ENCODE measurements around the gene SPP1. TPM values are rescaled to one million over a fixed set of nuclear protein-coding genes. Genes with fewer than 3 reads are reported as not detected.
"Not testable (repeated sequence)": the region's sequence is repeated elsewhere in the genome, so short reads cannot be mapped to it uniquely, and the experiment has no call there.

Gene SPP1
- total RNA-seq, 4 donors from 2014 or later = 1.4 to 13.6 (median 6.0) TPM; not detected in 1

DNA sequence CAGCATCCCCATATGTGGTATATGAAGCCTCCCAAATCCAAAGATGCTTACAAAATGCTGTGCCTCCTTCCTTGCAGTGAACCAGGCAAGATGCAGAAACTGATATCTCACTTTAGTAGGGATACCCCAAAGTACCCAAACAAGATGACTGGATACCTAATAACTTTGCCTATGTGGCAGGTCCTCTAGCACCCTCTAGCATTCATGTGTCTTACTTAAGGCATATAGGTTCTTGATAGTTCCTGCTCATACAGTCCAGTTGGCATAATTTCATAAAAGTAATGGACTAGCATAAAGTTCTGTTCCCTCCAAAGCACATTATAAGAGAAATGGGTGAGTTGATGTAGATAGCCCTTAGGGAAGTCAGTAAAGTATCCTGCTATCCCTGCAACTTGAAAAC, 36.8 kb upstream of the SPP1 start:
- intact Hi-C loops (cut with DNase I; ENCODE audit: low total_unique reads) = no loop called here
- Histone ChIP-seq H3K9me3 (no peaks in the 10 kb centered on the region), H3K27ac (no peak overlapping the region), H3K4me1 (no peaks in the 10 kb centered on the region), H3K4me3 (no peak overlapping the region), H3K36me3 (no peaks in the 10 kb centered on the region), H3K27me3 (no peaks in the 10 kb centered on the region)
- no peak for TF ChIP-seq POLR2A (IDR thresholded peaks at IDR 0.05)
- TF ChIP-seq, protein P1, sequence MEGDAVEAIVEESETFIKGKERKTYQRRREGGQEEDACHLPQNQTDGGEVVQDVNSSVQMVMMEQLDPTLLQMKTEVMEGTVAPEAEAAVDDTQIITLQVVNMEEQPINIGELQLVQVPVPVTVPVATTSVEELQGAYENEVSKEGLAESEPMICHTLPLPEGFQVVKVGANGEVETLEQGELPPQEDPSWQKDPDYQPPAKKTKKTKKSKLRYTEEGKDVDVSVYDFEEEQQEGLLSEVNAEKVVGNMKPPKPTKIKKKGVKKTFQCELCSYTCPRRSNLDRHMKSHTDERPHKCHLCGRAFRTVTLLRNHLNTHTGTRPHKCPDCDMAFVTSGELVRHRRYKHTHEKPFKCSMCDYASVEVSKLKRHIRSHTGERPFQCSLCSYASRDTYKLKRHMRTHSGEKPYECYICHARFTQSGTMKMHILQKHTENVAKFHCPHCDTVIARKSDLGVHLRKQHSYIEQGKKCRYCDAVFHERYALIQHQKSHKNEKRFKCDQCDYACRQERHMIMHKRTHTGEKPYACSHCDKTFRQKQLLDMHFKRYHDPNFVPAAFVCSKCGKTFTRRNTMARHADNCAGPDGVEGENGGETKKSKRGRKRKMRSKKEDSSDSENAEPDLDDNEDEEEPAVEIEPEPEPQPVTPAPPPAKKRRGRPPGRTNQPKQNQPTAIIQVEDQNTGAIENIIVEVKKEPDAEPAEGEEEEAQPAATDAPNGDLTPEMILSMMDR (IDR thresholded peaks at IDR 0.05 in 4 of 5, conservative IDR thresholded peaks at IDR 0.05 in 1 of 5) = no peak
- ATAC-seq = no peak
- in situ Hi-C loops (cut with MboI; ENCODE audit: low sequenced_read_pairs in 4 of 4) = no loop called here
- no peak for DNase-seq

DNA sequence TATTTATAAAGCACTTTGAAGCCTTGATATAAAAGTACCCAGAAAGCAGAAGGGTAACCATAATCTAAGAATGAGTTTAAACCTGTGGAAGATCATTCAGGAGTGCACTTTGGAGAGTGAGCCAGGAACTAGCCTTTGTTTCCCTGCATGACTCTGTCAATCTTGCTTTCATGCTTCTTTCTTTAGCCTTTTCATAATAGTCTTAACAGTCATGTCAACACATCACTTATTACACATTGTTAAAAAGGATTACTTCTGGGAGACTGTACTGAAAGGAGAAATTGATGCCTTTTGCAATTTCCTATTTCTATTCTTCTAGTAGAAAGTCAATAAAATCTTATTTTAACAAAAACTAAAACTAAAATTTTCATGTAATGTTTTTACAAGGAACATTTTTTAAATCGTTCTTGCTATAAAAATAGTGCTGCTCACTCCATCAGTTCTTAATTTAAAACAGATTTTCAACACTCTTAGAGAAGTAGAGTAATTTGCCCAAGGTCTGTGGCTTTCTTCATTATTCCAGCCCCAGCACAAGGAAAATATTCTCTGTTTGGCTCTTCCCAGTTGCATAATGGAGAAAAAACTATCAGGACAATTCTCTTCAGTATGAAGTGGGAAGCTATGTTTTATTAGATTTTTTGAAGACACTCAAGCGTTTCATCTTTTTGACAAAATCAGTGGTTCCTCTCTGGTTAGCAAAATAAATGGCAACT, 35.4 kb upstream of the SPP1 start:
- Histone ChIP-seq H3K4me1 (no peaks in the 10 kb centered on the region), H3K9me3 (no peaks in the 10 kb centered on the region), H3K27me3 (no peaks in the 10 kb centered on the region), H3K4me3 (no peak overlapping the region), H3K27ac (no peak overlapping the region), H3K36me3 (no peaks in the 10 kb centered on the region)
- no peak for TF ChIP-seq POLR2A (IDR thresholded peaks at IDR 0.05)
- TF ChIP-seq, protein P1 (IDR thresholded peaks at IDR 0.05 in 4 of 5, conservative IDR thresholded peaks at IDR 0.05 in 1 of 5) = no peak
- in situ Hi-C loops (cut with MboI; ENCODE audit: low sequenced_read_pairs in 4 of 4) = no loop called here
- ATAC-seq = no peak
- DNase-seq = no peak
- intact Hi-C loops (cut with DNase I; ENCODE audit: low total_unique reads) = no loop called here

DNA sequence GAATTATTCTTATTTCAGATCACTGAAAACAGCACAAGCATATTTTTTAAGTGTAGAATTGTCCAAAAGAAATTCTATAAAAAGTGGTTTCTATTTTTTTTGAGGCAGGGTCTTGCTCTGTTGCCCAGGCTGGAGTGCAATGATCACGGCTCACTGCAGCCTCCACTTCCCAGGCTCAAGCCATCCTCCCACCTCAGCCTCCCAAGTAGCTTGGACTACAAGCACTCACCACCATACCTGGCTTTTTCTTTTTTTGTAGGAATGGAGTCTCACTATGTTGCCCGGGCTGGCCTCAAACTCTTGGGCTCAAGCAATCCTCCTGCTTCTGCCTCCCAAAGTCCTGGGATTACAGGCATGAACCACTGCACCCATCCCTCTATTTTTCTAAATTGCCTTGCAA, 34.7 kb upstream of the SPP1 start:
- intact Hi-C loops (cut with DNase I; ENCODE audit: low total_unique reads); in situ Hi-C loops (cut with MboI; ENCODE audit: low sequenced_read_pairs in 4 of 4); H3K36me3 ChIP-seq; H3K9me3 ChIP-seq; H3K4me3 ChIP-seq; H3K4me1 ChIP-seq; H3K27ac ChIP-seq; ATAC-seq; DNase-seq; H3K27me3 ChIP-seq: not testable (repeated sequence)

DNA sequence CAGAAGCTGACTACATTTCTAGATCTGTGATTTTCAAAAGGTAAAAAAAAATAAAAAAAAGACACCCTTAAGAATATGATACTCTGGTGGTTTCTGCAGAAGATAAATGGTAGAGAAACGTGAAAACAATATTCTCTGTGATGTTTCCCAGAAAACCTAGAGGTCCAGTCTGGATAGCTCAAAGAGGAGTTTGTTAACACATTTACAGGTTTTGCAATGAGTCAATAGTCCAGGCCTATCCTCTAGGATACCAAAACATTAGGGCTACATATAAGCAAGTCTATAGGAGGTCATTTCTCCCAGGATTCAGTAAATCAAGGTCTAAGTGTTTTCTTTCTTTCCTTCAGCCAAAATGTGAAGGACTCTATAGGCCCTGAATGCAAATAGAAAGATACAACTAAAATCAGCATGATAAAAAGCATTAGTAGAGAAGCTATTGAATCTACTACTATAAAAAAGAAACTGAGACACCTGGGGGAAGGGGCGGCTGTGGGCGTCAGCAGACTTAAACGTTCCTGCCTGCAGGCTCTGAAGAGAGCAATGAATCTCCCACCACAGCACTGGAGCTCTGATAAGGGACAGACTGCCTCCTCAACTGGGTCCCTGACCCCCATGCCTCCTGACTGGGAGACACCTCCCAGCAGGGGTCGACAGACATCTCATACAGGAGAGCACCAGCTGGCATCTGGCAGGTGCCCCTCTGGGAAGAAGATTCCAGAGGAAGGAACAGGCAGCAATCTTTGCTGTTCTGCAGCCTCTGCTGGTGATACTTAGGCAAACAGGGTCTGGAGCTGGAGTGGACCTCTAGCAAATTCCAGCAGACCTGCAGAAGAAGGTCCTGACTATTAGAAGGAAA, 33.7 kb upstream of the SPP1 start:
- no peak for DNase-seq
- TF ChIP-seq POLR2A (IDR thresholded peaks at IDR 0.05) = no peak
- TF ChIP-seq, protein P1 (IDR thresholded peaks at IDR 0.05 in 4 of 5, conservative IDR thresholded peaks at IDR 0.05 in 1 of 5) = no peak
- ATAC-seq = no peak

DNA sequence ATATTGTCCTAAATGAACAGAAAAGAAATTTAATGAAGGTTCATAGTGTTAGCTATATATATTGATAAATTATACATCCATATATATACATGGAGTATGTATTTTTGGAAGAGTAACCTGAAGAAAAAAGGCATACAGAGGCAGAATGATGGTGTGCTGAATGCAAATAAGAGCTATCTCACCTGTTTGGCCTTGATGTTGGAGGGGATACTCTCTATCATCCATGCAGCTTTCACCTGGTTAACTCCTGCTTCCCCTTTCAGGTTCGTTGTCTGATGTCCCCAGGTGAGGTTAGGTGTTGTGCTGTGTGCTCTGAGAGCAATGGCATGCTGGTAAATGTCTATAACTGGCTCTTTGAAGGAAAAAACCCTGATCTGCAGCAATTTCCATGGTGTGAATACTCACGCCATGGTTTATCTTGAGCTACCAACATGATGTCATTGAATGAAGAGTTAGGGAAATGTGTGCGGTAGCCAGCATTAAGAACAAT, 31.8 kb upstream of the SPP1 start:
- intact Hi-C loops (cut with DNase I; ENCODE audit: low total_unique reads) (no loop called here), in situ Hi-C loops (cut with MboI; ENCODE audit: low sequenced_read_pairs in 4 of 4) (no loop called here)
- ATAC-seq = no peak

More for the DNA sequence above, 33.7 kb upstream of the SPP1 start:
- in situ Hi-C loops (cut with MboI; ENCODE audit: low sequenced_read_pairs in 4 of 4) (no loop called here), intact Hi-C loops (cut with DNase I; ENCODE audit: low total_unique reads) (no loop called here)
- H3K36me3 ChIP-seq = no peaks in the 10 kb centered on the region
- no peak overlapping the region for H3K27ac ChIP-seq
- no peak overlapping the region for H3K4me3 ChIP-seq
- H3K27me3 ChIP-seq = no peaks in the 10 kb centered on the region
- H3K9me3 ChIP-seq = no peaks in the 10 kb centered on the region
- H3K4me1 ChIP-seq = no peaks in the 10 kb centered on the region

More for the DNA sequence above, 31.8 kb upstream of the SPP1 start:
- Histone ChIP-seq H3K4me3 (no peak overlapping the region), H3K27me3 (no peaks in the 10 kb centered on the region), H3K27ac (no peak overlapping the region), H3K36me3 (no peaks in the 10 kb centered on the region), H3K9me3 (no peaks in the 10 kb centered on the region), H3K4me1 (no peaks in the 10 kb centered on the region)
- TF ChIP-seq POLR2A (IDR thresholded peaks at IDR 0.05) = no peak
- TF ChIP-seq, protein P1 (IDR thresholded peaks at IDR 0.05 in 4 of 5, conservative IDR thresholded peaks at IDR 0.05 in 1 of 5) = no peak
- no peak for DNase-seq

All from gastrocnemius medialis (tissue), 4 donors.